Stimulated activated CD8-positive, alpha-beta memory T cell treated with anti-CD3 and anti-CD28 coated beads, Interleukin-12 subunit alpha, Interleukin-12 subunit beta, amount 100 ng/mL, for 1 hour (primary cell): ENCODE results near the gene AMH.
"Not testable (repeated sequence)": the region's sequence is repeated elsewhere in the genome, so short reads cannot be mapped to it uniquely, and the experiment has no call there.

Experiments
- DNase-seq: peaks from one replicate; pipeline ENCODE4 v3.0.0-alpha.2; 2020; ENCODE audit warnings: low read depth

AMH gene

DNA sequence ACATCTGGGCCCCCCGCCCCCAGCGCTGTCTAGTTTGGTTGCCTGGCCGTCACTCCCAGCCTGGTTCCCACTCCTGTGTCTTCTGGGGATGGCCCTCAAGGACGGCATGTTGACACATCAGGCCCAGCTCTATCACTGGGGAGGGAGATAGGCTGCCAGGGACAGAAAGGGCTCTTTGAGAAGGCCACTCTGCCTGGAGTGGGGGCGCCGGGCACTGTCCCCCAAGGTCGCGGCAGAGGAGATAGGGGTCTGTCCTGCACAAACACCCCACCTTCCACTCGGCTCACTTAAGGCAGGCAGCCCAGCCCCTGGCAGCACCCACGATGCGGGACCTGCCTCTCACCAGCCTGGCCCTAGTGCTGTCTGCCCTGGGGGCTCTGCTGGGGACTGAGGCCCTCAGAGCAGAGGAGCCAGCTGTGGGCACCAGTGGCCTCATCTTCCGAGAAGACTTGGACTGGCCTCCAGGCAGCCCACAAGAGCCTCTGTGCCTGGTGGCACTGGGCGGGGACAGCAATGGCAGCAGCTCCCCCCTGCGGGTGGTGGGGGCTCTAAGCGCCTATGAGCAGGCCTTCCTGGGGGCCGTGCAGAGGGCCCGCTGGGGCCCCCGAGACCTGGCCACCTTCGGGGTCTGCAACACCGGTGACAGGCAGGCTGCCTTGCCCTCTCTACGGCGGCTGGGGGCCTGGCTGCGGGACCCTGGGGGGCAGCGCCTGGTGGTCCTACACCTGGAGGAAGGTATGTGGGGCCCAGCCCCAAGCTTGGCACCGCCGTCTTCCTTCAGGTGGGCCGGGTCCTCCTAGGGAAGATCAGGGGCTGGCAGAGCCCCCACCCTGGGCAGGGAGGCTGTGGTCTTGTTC lies at the start of gene AMH:
AMH (plus strand) TSS at position 314 of the 857 bp plus-strand sequence; CDS start at position 324, 10 bp downstream.
- DNase-seq, result no peak

DNA sequence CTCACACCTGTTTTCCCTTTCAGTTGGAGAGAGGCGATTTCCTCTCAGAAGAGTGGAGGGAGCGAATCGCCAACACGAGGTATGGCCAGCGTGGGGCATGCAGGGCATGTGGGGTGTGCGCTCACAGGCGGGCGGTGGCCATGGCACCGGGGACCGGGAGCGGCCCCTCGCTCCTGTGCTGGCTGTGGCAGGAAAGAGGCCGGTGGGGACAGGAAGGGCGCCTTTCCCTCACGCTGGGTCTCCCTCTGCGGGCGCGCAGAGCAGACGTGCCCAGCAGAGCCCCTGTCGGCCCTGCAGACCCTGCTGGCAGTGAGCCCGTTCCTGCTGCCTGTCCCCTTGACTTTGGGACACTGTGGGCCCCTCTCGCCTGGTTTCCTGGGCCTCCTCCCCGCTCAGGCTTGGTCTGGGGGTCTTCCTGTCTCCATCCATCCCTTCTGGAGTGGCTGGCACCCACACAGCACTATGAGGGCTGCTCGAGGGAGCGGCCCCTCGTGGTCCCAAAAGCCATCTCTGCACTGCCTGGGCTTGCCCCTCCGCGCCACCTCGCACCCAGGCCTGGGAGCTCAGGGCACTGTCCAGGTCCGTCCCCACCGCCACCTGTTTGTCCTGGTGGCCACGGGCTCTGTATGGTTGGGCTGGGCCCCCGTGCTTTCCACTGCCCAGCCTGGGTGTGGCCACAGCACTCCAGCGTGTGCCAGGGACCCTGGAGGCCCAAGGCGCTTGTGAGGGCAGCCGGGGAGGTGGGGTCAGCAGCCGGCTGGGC lies 49.1 kb upstream of the AMH start:
- no peak for DNase-seq

DNA sequence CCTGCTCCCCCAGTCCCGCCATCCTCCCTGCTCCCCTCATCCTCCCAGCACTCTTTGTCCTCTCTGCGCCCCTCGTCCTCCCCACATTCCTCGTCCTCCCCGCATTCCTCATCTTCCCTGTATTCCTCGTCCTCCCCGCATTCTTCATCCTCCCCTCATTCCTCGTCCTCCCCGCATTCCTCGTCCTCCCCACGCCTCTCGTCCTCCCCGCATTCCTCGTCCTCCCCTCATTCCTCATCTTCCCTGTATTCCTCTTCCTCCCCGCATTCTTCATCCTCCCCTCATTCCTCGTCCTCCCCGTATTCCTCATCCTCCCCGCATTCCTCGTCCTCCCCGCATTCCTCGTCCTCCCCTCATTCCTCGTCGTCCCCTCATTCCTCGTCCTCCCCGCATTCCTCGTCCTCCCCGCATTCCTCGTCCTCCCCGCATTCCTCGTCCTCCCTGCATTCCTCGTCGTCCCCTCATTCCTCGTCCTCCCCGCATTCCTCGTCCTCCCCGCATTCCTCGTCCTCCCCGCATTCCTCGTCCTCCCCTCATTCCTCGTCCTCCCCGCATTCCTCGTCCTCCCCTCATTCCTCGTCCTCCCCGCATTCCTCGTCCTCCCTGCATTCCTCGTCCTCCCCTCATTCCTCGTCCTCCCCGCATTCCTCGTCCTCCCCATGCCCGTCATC lies 48.4 kb upstream of the AMH start:
- not testable (repeated sequence) for DNase-seq

DNA sequence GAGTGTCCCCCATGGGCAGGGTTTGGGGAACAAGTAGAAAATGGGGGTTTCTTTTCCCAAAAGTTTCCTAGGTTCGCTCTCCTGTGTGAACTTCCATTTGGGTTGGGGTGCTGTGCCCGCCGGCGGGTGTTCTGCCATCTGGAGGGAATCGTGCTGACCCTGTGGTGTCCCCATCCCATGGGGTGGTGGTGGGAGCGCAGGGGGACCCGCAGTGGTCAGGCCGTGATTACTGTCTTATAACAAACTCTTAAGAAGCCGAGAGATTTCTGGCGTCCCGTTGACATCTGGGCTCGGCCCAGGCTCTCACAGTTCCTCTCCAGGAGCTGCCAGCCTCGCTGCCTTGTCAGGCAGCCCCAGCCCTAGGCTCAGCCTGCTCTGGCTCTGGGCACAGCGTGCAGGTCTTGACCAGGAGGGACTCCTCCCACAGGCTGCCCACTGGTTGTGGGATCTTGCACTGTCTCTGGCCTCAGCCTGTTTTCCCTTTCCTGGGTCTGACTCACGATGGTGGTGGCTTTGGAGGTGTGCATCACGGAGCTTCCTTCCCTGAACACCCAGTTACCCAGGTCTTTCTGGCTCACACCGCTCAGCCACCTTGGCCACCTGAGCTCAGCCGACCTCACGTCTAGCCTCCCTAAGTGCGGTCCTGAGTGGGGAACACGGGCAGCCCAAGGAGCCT lies 47.5 kb upstream of the AMH start:
- no peak for DNase-seq

DNA sequence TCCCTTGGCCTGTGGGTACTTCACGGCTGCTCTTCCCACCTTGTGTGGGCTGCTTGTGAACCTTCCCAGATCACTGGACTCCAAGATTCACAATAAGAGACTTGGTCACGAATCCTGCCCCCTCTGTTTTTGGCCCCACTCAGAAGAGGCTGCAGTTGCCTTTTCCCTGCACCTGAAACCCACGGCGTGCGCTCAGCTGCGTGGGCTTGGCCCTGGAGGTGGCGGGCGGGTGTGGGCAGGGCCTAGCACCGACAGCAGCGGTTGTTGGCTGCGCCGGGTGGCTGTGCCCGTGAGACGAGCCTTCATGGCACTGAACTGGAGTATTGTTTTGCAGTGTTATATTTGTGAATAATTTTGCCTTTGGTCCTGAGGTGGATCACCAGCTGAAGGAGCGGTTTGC lies 46.8 kb upstream of the AMH start:
- DNase-seq, result no peak

DNA sequence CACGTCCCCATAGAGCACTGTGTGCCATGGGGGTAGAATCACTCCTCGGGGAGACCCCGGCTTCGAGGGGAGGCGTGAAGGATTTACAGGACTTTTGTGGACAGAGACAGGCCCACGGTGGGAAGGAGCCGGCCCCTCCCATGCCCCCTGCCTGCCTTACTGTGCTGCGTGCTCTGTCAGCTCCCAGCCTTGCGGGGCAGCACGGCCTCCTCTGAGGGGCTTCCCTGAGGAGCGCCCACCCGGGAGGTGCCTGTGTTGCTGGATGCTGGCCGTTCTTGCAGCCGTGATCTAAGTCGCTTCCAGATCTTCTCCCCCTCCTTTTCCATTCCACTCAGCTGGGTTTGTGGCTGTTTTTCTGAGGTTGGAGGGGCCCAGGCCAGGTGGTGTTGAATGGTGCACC lies 42.1 kb upstream of the AMH start:
- no peak for DNase-seq

DNA sequence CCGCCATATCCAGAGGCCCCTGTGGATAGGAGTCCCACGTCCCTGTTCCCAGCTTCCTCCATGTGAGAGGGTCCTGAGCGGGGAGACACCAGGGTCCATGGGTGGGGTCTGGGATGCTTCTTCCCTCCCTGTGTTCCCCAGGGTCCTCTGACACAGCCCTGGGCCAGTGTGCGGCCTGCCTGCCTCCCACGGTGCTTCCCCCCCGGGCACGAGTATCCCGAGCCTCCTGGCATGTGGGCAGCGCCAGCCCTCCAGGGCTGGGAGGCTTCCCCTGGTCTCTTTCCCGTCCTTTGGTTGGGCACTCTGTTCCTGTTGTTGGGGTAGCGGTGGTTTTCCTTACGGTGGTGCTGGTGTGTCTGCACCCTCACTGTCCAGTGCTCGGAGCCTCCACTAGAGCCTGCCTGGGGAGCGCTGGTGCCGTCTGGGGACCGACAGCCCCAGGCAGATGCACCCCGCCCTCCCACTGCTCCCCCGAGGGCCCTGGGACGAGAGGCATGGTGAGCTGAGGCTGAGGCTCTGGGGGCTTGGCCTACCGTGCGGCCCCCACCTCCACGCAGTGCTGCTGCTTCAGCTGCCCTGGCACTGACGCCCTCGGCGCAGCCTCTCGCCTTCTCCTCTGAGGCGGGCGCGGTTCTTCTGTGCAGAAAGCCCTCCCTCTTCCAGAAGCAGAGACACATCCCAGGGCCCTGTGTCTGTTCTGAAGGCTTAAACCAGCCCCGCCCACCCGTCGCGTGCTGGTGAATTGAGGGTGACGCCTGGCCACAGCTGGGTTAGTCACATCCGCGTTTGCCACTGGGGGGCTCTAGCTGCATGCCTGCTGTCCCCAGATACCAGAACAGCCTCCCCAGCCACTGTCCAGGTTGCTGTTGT lies 40.9 kb upstream of the AMH start:
- DNase-seq, result no peak

DNA sequence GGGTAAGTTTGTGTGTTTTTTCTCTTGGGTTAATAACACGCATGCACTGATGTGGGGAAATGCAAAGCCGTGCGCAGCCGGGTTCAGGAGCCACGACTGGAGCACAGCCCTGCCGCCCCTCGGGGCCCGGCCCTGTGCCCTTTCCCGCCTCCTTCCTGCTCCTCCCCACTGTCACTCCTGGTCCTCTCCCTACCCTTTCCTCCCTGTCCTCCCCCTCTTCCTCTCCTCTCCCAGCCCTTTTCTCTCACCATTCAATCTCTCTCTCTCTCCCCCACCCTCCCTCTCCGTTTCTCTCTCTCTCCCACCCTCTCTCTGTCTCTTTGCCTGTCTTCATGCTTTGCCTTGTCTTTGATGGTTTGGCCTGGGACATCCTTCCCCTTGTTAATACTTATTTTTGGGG lies 40.1 kb upstream of the AMH start:
- no peak for DNase-seq

DNA sequence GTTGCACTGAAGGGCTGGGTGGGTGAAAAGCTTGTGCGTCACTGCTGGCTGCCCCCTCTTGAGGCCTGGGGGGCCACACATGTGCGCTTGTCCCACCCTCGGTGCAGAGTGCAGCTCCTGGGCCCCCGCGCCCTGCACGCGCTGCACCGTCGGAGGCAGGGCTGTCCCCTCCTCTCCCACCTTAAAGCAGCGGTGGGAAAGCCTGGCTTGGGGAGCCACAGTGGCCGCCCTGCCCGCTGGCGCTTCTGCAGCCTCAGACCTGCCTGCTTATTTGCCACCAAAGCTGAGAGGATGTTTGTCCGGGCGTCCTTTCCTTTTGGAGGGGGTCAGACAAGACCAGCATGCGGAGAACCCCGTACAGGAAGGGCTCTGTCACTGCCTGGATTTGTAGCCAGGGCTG lies 39.7 kb upstream of the AMH start:
- no peak for DNase-seq

DNA sequence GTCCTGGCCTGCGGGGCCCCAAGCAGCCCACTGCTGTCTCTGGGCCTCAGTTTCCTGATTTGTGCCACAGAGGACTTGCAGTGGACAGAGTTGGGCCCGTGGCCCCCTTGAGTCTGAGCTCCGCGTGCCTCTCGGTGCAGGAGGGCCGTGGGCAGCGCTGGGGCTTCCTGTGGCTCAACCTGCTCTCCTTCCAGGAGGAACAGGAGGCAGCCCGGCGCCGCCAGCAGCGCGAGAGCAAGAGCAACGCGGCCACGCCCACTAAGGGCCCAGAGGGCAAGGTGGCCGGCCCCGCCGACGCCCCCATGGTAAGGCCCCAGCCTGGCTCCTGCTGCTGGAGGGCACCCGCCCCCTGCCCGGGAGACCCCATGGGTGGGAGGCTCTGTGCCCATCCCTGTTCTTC lies 38.9 kb upstream of the AMH start:
- DNase-seq, result no peak

DNA sequence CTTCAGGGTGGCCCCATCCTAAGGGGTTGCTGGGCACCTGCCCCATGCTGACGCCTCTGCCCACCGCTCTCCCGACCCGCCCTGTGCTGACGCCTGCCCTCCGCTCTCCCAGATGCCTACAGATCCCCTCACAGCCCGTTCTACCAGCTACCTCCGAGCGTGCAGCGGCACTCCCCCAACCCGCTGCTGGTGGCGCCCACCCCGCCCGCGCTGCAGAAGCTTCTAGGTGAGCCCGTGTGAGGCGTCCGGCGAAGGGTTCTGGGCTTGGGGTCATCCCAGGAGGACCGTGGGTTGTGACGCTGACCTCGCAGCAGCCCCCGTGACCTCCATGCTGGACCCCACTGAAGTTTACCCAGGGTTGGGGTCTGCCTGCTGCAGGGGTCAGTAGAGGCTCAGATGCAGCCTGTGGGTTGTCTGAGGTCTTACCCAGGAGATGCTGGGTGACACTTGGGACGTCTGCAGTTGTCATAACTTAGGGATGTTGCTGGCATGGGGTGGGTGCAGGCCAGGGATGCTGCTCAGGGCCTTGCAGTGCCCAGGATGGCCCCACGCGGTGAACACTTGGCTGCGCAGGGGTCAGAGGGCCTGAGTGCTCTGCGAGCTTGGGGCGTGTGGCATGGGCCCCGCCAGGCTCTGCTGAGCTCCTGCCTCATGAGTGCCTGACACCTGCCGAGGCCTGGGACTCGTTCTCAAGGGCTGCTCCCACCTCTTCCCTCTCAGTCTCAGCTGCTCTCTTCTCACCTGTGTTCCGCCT lies 38.0 kb upstream of the AMH start:
- DNase-seq, result no peak

DNA sequence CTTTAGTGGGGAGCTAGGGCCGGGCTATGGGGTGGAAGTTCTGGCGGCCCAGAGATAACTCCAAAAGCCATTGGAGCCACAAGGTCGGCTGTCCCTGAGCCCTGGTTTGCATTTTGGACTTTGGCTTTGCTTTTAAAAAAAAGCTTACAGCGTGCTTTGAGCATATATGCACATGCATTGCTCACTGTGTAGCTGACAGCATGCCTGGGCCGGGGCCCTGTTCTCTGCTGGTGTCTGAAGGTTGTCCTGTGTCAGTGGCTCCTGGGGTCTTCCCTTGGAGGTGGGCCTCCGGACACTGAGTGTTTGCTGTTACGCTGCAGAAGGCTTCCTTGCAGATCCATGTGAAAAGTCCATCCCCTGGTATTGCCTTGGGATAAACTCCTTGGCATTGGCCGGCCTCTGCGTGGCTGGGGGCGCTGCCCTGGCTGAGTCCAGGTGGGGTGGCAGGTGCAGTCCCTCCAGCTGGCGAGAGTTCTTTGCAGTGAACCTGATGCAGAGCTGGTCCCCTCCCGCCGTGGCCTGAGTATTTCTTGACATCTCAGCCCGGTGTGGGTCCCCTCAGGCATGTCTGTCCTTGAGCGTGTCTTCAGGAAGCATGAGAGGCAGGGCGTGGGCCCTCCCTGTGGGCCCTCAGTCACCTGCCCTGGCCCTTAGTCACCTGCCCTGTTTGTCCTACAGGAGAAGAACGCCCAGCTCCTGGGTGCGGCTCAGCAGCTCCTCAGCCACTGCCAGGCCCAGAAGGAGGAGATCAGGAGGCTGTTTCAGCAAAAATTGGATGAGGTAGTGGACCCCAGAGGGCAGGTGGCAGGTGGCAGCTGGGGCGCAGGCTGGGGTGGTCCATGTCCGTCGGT lies 36.0 kb upstream of the AMH start:
- no peak for DNase-seq

DNA sequence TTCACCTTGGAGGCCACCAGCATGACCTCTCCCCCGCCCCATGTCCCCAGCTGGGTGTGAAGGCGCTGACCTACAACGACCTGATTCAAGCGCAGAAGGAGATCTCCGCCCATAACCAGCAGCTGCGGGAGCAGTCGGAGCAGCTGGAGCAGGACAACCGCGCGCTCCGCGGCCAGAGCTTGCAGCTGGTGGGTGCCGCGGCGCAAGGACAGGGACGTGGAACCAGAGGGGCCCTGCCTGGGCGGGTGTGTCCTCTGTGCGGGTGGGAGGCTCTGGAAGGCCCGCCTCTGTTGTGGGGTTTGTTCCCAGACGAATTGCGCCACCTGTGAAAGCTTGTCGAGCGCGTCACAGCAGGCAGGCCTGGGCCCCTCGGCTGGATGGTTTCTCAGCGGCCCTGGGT lies 35.3 kb upstream of the AMH start:
- no peak for DNase-seq

DNA sequence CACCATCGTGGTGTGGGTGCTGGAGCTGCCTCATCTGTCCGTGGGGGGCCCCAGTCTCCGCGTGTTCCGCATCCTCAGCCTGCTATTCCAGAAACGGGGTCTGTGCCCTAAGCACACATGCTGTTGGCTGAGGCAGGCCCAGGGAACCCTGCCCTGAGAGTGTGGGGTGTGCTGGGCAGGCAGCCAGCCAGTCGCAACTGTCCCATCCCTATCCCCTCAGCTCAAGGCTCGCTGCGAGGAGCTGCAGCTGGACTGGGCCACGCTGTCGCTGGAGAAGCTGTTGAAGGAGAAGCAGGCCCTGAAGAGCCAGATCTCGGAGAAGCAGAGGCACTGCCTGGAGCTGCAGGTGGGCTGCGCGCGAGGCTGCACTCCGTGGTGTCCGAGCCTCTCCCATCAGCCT lies 34.9 kb upstream of the AMH start:
- no peak for DNase-seq

DNA sequence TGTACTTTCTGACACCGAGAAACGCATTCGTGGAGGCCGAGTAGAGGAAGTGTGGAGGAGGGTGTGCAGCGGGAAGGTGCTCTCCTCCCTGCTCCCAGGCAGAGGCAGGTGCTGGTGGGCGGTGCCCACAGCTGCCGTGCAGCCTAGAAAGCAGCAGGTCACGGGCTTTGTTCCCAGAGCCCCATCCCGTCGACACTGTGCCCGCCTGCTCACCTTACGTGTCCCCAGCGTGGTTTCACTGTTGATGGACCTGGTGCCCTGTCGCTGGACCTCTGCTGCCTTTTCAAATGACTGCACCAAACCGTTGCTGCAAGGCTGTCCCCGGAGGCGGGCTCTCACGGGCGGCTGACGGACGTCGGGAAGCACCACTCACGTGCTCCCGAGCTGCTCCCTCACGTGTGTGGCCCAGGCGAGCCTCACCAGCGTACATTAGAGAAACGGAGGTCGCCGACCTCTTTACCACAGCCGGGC lies 33.8 kb upstream of the AMH start:
- DNase-seq, result no peak

DNA sequence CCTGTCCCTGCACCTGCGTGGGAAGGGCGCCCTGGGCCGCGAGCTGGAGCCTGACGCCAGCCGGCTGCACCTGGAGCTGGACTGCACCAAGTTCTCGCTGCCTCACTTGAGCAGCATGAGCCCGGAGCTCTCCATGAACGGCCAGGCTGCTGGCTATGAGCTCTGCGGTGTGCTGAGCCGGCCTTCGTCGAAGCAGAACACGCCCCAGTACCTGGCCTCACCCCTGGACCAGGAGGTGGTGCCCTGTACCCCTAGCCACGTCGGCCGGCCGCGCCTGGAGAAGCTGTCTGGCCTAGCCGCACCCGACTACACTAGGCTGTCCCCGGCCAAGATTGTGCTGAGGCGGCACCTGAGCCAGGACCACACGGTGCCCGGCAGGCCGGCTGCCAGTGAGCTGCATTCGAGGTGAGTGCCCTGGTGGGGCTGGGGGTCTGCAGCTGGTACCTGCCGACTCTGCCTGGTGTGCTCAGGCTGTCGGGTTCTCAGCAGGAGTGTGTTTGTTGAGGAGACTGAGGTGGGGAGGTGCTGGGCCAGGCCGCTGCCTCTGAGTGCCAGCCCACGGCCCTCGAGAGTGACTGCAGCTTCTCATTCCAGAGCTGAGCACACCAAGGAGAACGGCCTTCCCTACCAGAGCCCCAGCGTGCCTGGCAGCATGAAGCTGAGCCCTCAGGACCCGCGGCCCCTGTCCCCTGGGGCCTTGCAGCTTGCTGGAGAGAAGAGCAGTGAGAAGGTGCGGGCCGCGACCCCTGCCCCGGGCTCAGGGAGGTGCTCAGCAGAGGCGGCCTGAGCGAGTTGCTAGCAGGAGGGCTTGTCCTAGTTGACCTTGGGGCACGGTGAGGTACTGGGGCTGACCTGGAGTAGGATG lies 32.5 kb upstream of the AMH start:
- no peak for DNase-seq

DNA sequence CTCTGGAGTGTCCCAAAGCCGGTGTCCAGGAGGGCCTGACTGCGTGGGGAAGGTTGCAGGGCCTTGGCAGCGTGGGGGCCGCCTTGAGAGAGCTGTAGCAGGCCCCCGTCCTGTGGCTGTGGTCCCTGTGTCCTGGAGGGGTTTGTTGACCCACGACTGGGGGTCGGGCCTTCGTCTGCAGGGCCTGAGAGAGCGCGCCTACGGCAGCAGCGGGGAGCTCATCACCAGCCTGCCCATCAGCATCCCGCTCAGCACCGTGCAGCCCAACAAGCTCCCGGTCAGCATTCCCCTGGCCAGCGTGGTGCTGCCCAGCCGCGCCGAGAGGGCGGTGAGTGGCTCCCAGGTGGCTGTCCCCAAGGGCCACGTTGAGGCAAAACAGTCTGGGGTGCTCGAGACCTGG lies 31.5 kb upstream of the AMH start:
- DNase-seq, result no peak

DNA sequence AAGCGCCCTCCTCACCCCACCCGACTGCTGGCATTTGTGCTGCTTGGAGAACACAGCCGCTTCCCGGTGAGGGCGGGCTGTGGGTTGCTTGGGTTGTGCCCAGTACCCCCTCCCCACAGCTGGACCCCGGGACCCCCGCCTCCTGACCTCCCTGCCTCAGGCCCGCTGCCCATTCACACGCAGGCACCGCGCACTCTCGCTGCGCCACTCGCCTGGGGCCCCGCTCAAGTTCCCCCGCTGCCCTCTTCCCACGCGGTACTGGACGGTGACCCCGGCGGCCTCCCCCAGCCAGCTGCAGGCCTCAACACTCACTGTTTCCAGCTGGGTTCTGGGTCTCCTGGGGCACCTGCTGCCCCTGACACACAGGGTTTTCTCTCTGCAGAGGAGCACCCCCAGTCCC lies 29.4 kb upstream of the AMH start:
- DNase-seq, result no peak
